ENCODE data around the gene RHOJ. TPM values are rescaled to one million over a fixed set of nuclear protein-coding genes. Genes with fewer than 3 reads are reported as not detected.
"Not testable (repeated sequence)": the region's sequence is repeated elsewhere in the genome, so short reads cannot be mapped to it uniquely, and the experiment has no call there.

The RHOJ gene
- total RNA-seq, 1 donor from 2014 or later: not detected

- intact Hi-C loops (cut with micrococcal nuclease): no loop called here
Observed at GRCh38 chr14:63266106-63266505, 61.9 kb downstream of the RHOJ start.

GRCh38 chr14:63267171-63267570, 62.9 kb downstream of the RHOJ start:
- intact Hi-C loops (cut with micrococcal nuclease): no loop called here

- intact Hi-C loops (cut with micrococcal nuclease): no loop called here
Observed at GRCh38 chr14:63268771-63269170, 64.5 kb downstream of the RHOJ start.

GRCh38 chr14:63269561-63270225, 65.5 kb downstream of the RHOJ start:
- intact Hi-C loops (cut with micrococcal nuclease): no loop called here

- intact Hi-C loops (cut with micrococcal nuclease): no loop called here
Observed at GRCh38 chr14:63273129-63273528, 68.9 kb downstream of the RHOJ start.

- intact Hi-C loops (cut with micrococcal nuclease): no loop called here
Observed at GRCh38 chr14:63273717-63274655, 69.7 kb downstream of the RHOJ start.

- intact Hi-C loops (cut with micrococcal nuclease): loop anchor here (2.0 kb wide), 2 partner anchors 1097 to 1113 kb away; no protein-coding TSS in a partner anchor
Observed at GRCh38 chr14:63275611-63276010, 71.4 kb downstream of the RHOJ start.

GRCh38 chr14:63276016-63276415, 71.8 kb downstream of the RHOJ start:
- intact Hi-C loops (cut with micrococcal nuclease): loop anchor here (2.0 kb wide), 2 partner anchors 1097 to 1113 kb away; no protein-coding TSS in a partner anchor

- intact Hi-C loops (cut with micrococcal nuclease): loop anchor here (2.0 kb wide), 2 partner anchors 1098 to 1114 kb away; no protein-coding TSS in a partner anchor
Observed at GRCh38 chr14:63276492-63277342, 72.5 kb downstream of the RHOJ start.

- intact Hi-C loops (cut with micrococcal nuclease): loop anchor here (2.0 kb wide), 2 partner anchors 1099 to 1115 kb away; no protein-coding TSS in a partner anchor
Observed at GRCh38 chr14:63277591-63278183, 73.4 kb downstream of the RHOJ start.

GRCh38 chr14:63279933-63280332, 75.7 kb downstream of the RHOJ start:
- intact Hi-C loops (cut with micrococcal nuclease): not testable (repeated sequence)

GRCh38 chr14:63282997-63283883, 79.0 kb downstream of the RHOJ start:
- intact Hi-C loops (cut with micrococcal nuclease): no loop called here

GRCh38 chr14:63283884-63284248, 79.6 kb downstream of the RHOJ start:
- intact Hi-C loops (cut with micrococcal nuclease): no loop called here

GRCh38 chr14:63286071-63286470, 81.8 kb downstream of the RHOJ start:
- intact Hi-C loops (cut with micrococcal nuclease): no loop called here

- intact Hi-C loops (cut with micrococcal nuclease): no loop called here
Observed at GRCh38 chr14:63287666-63288483, 83.6 kb downstream of the RHOJ start.

- intact Hi-C loops (cut with micrococcal nuclease): no loop called here
Observed at GRCh38 chr14:63288853-63289252, 84.6 kb downstream of the RHOJ start.

- intact Hi-C loops (cut with micrococcal nuclease): no loop called here
Observed at GRCh38 chr14:63290741-63291430, 86.6 kb downstream of the RHOJ start.

- intact Hi-C loops (cut with micrococcal nuclease): no loop called here
Observed at GRCh38 chr14:63292805-63293204, 88.6 kb downstream of the RHOJ start.

All from T-helper 2 cell treated with Interferon-gamma antibody and Interleukin-4, amounts not matched to agents 100 ng/mL and 5 ng/mL, for 36 hours (primary cell).